SK-N-SH (cell line): ENCODE measurements around the gene SPIN1. TPM values are rescaled to one million over a fixed set of nuclear protein-coding genes. Genes with fewer than 3 reads are reported as not detected.

Experiments
- CTCF ChIA-PET: fragments of 300-600, 350-600 bp; formaldehyde crosslinking; extraction: SDS; loops from one replicate; lab custom pipeline; 2021; lab: Yijun Ruan, JAX
- POLR2A ChIA-PET: fragments of 350-600 bp; sonication (Branson Sonifier 250); formaldehyde crosslinking; extraction: SDS; loops from one replicate; lab custom pipeline; 2020; ENCODE audit warnings: antibody characterized with exemption, inconsistent platforms; lab: Yijun Ruan, JAX
- DNase-seq: peaks from one replicate; pipeline ENCODE4 v3.0.0; 2012
- H2AFZ ChIP-seq: fragments of 200-600 bp; sonication (generic); 2 replicates; pipeline ENCODE4 v1.8.1; 2016; ENCODE audit warnings: antibody characterized with exemption, mild to moderate bottlenecking, low read depth
- H3F3A ChIP-seq: fragments of 200-600 bp; sonication (generic); replicated peaks from 2 replicates; pipeline ENCODE3; 2016; ENCODE audit warnings: antibody characterized with exemption, mild to moderate bottlenecking; ENCODE audit not compliant: insufficient read depth
- H3K27ac ChIP-seq, 2 experiments: fragments of 200-500 bp in 1 of 2; fragments of 200-600 bp in 1 of 2; sonication (Bioruptor generic) in 1 of 2; sonication (generic), shearing (Covaris generic) in 1 of 2; 2 replicates each; pipeline versions ENCODE4 v1.5.1 to v1.6.1; 2014 to 2016; ENCODE audit warnings: low read depth in 2 of 2, inconsistent platforms in 1 of 2, low read length in 1 of 2, mild to moderate bottlenecking in 1 of 2, mixed read lengths in 1 of 2
- H3K27me3 ChIP-seq: fragments of 200-600 bp; sonication (generic), shearing (Covaris generic); 2 replicates; pipeline ENCODE4 v1.6.1; 2016; ENCODE audit warnings: mixed run types; ENCODE audit not compliant: insufficient read depth
- H3K36me3 ChIP-seq, 2 experiments: fragments of 200-500 bp in 1 of 2; fragments of 200-600 bp in 1 of 2; sonication (Bioruptor generic) in 1 of 2; sonication (generic) in 1 of 2; replicated peaks in 1 of 2; 2 replicates each; pipeline versions ENCODE3 to v1.5.1; 2014 to 2016; ENCODE audit warnings: low read length in 1 of 2, mild to moderate bottlenecking in 1 of 2; ENCODE audit not compliant: insufficient read depth in 2 of 2, control insufficient read depth in 1 of 2
- H3K4me1 ChIP-seq, 2 experiments: fragments of 200-500 bp in 1 of 2; fragments of 200-600 bp in 1 of 2; sonication (Bioruptor generic) in 1 of 2; sonication (generic), shearing (Covaris generic) in 1 of 2; 2 replicates each; pipeline versions ENCODE4 v1.5.1 to v1.6.1; 2014 to 2016; ENCODE audit warnings: low read depth in 1 of 2, low read length in 1 of 2, mixed run types in 1 of 2; ENCODE audit not compliant: insufficient read depth in 2 of 2, control insufficient read depth in 1 of 2
- H3K4me2 ChIP-seq: fragments of 200-600 bp; sonication (generic), shearing (Covaris generic); 2 replicates; pipeline ENCODE4 v1.6.1; 2017; ENCODE audit warnings: mixed run types
- H3K4me3 ChIP-seq, 2 experiments: fragments of 200-500 bp in 1 of 2; fragments of 200-600 bp in 1 of 2; sonication (Bioruptor generic) in 1 of 2; sonication (generic), shearing (Covaris generic) in 1 of 2; 2 replicates each; pipeline versions ENCODE4 v1.5.1 to v1.8.1; 2014 to 2016; ENCODE audit warnings: low read depth in 2 of 2, inconsistent platforms in 1 of 2, low read length in 1 of 2, mild to moderate bottlenecking in 1 of 2, mixed read lengths in 1 of 2, moderate library complexity in 1 of 2
- H3K79me2 ChIP-seq: fragments of 200-600 bp; sonication (generic); 2 replicates; pipeline ENCODE4 v1.8.1; 2017; ENCODE audit warnings: mild to moderate bottlenecking; ENCODE audit not compliant: insufficient read depth
- H3K9ac ChIP-seq: fragments of 200-600 bp; sonication (generic); 2 replicates; pipeline ENCODE4 v1.6.1; 2017; ENCODE audit warnings: mixed run types
- H3K9me2 ChIP-seq: fragments of 200-600 bp; sonication (generic); 2 replicates; pipeline ENCODE4 v1.6.1; 2017; ENCODE audit warnings: mixed run types
- H3K9me3 ChIP-seq: fragments of 200-600 bp; sonication (generic); 2 replicates; pipeline ENCODE4 v1.6.1; 2017; ENCODE audit warnings: mixed run types, mild to moderate bottlenecking, moderate library complexity
- H4K20me1 ChIP-seq: fragments of 200-600 bp; sonication (generic); 2 replicates; pipeline ENCODE4 v1.6.1; 2017; ENCODE audit warnings: mild to moderate bottlenecking, mixed run types; ENCODE audit not compliant: insufficient read depth
- ELF1 ChIP-seq: IDR thresholded peaks from 2 replicates; pipeline ENCODE4 v1.4.0; 2012
- EZH2phosphoT487 ChIP-seq: fragments of 200-600 bp; sonication (generic); IDR thresholded peaks from 2 replicates; pipeline ENCODE4 v1.6.1; 2017; ENCODE audit warnings: low read depth, mixed run types, mild to moderate bottlenecking, antibody characterized with exemption, moderate library complexity, borderline replicate concordance
- GABPA ChIP-seq: IDR thresholded peaks from 2 replicates; pipeline ENCODE4 v1.4.0; 2012; ENCODE audit warnings: low read depth, mild to moderate bottlenecking
- NRF1 ChIP-seq: IDR thresholded peaks from 2 replicates; pipeline ENCODE4 v1.6.1; 2012; ENCODE audit warnings: low read depth, mild to moderate bottlenecking, low read length
- RCOR1 ChIP-seq: fragments of 150-350 bp; IDR thresholded peaks from 2 replicates; pipeline ENCODE4 v1.6.1; 2017; ENCODE audit warnings: antibody characterized with exemption, low read length
- SIN3A ChIP-seq: IDR thresholded peaks from 2 replicates; pipeline ENCODE4 v1.6.1; 2012; ENCODE audit warnings: low read depth, mild to moderate bottlenecking, low read length, moderate library complexity, borderline replicate concordance
- TAF1 ChIP-seq: IDR thresholded peaks from 2 replicates; pipeline ENCODE4 v1.6.1; 2012; ENCODE audit warnings: low read depth, mild to moderate bottlenecking, low read length, moderate library complexity, borderline replicate concordance
- TEAD4 ChIP-seq: IDR thresholded peaks from 2 replicates; pipeline ENCODE4 v1.4.0; 2012; ENCODE audit warnings: mild to moderate bottlenecking, borderline replicate concordance; ENCODE audit not compliant: insufficient read depth
- WGBS: methylation state at CpG from one replicate; pipeline ENCODE4 v1.1.6; 2017; ENCODE audit warnings: low lambda C conversion rate; 5-methylcytosine and 5-hydroxymethylcytosine counted together
- polyA plus RNA-seq, 3 experiments: library from polyadenylated mRNA; depleted of rRNA; stranded (reverse); fragments of >200 nt; gene quantifications; 2 replicates each; pipeline ENCODE4 v1.2.3, GENCODE V29; 2012

SPIN1 gene
- polyA plus RNA-seq, 1 of the 3 experiments (the other 2 are of a cell fraction) = 35.8 TPM

GRCh38 chr9:88527618-88528017 is 139.4 kb downstream of the SPIN1 start:
- POLR2A ChIA-PET = no interaction called here
- 88% methylated on average over 5 of the region's 7 CpGs for WGBS

More at GRCh38 chr9:88527618-88528017, 139.4 kb downstream of the SPIN1 start:
- H3K9me3 ChIP-seq = no peaks in the 10 kb centered on the region
- no peak for DNase-seq
- no peak for TF ChIP-seq RCOR1
- no peak for TF ChIP-seq TAF1
- TF ChIP-seq ELF1 = no peak
- no peak for TF ChIP-seq EZH2phosphoT487
- no peak for TF ChIP-seq TEAD4
- TF ChIP-seq SIN3A = no peak
- no peak for TF ChIP-seq GABPA
- no peak for TF ChIP-seq NRF1
- TF ChIP-seq, all 33 proteins: peak for 0
- Histone ChIP-seq H4K20me1 (no peaks in the 10 kb centered on the region), H3K79me2 (peaks cover 23% of the 10 kb centered on the region; the same call in 1 of the 2 replicates), H3K27me3 (no peaks in the 10 kb centered on the region), H3F3A (no peaks in the 10 kb centered on the region), H3K4me1 (peaks cover 0 to 22% of the 10 kb centered on the region in 2 experiments; a peak in 2 of 4 replicates), H3K4me2 (no peak overlapping the region), H3K9me2 (no peaks in the 10 kb centered on the region), H3K27ac (no peak overlapping the region), H3K4me3 (no peak overlapping the region), H3K36me3 (no peaks in the 10 kb centered on the region), H2AFZ (no peak overlapping the region), H3K9ac (no peak overlapping the region)
- CTCF ChIA-PET = no interaction called here

Other genes with a start within 250 kb of the SPIN1 start
- gene SPATA31C2, start 250.0 kb upstream of the SPIN1 start, polyA plus RNA-seq (2012; rRNA removed) = not detected in 2 replicates
- gene NXNL2, start 146.7 kb downstream of the SPIN1 start, polyA plus RNA-seq (2012; rRNA removed) = 3.0 and 3.1 TPM in 2 replicates